ENCODE results near the gene CHST12.

Gene CHST12

DNA sequence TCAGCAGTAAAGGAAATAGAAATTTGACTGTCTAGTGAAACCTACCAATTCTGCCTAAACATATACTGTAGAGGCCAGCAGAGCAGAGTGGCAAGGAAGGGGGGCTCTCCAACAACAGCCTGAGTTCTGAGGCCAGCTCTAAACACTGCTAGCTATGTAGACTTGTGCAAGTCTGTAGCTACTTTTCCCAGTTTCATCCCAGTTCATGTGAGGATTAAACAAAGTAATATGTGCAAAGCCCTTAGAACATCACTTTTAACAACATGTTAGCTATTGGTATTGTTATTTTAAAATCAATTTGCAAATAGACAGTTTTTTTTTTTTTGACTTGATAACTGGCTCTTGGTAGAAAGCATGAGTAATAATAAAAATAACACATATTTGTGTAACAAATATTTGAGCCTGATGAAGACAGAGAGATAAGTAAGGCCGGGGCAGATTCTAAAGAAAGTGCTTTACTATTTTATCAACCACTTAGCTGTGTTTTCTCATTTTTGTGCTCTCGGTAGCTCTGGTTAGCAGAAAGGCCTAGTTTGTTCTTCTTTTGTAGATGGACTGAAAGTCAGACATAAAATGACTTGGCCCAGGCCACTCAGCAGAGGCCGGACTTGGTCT, 9.3 kb downstream of the CHST12 start:
- TF ChIP-seq REST (IDR thresholded peaks at IDR 0.05; ENCODE audit: insufficient read depth in 1 of 2, low read depth in 2 of 2, low read length in 2 of 2) (no peak), SIN3A (IDR thresholded peaks at IDR 0.05; ENCODE audit: borderline replicate concordance, insufficient read depth, low read length) (no peak)

GRCh38 chr7:2416063-2416462, 12.7 kb downstream of the CHST12 start:
- no peak for TF ChIP-seq SIN3A (IDR thresholded peaks at IDR 0.05; ENCODE audit: borderline replicate concordance, insufficient read depth, low read length)
- no peak for TF ChIP-seq POLR2AphosphoS5 (IDR thresholded peaks at IDR 0.05; ENCODE audit: low read depth, low read length)
- TF ChIP-seq REST (IDR thresholded peaks at IDR 0.05; ENCODE audit: insufficient read depth in 1 of 2, low read depth in 2 of 2, low read length in 2 of 2): no peak
- no peak for TF ChIP-seq TAF1 (IDR thresholded peaks at IDR 0.05; ENCODE audit: borderline replicate concordance, insufficient read depth, low read length)
- no peak for TF ChIP-seq FOXP2 (optimal IDR thresholded peaks at IDR 0.05; ENCODE audit: borderline replicate concordance, extremely low read depth, extremely low read length, insufficient read depth)

DNA sequence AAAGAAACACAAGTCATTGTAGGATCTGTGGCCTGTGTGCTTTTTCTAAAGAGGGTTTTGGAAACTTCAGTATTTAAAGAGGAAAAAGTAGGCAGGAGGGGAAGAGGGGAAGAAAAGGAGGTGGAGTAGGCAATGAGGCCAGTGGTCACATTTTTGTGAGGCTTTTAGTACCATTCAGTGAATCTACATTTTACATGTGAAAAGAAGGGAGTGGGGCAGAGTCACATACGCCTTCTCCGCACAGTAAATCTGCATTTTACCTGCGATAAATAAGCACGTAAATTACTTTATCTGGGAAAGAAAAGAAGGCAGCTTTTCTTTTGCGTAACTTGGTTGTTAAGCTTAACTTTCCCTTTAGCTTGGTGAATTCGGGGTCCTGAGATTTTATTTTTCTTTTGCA, 13.2 kb downstream of the CHST12 start:
- no peak for TF ChIP-seq REST (IDR thresholded peaks at IDR 0.05; ENCODE audit: insufficient read depth in 1 of 2, low read depth in 2 of 2, low read length in 2 of 2)
- no peak for TF ChIP-seq FOXP2 (optimal IDR thresholded peaks at IDR 0.05; ENCODE audit: borderline replicate concordance, extremely low read depth, extremely low read length, insufficient read depth)
- TF ChIP-seq SIN3A (IDR thresholded peaks at IDR 0.05; ENCODE audit: borderline replicate concordance, insufficient read depth, low read length): no peak
- no peak for TF ChIP-seq TAF1 (IDR thresholded peaks at IDR 0.05; ENCODE audit: borderline replicate concordance, insufficient read depth, low read length)
- no peak for TF ChIP-seq POLR2AphosphoS5 (IDR thresholded peaks at IDR 0.05; ENCODE audit: low read depth, low read length)

GRCh38 chr7:2417981-2418481, 14.6 kb downstream of the CHST12 start:
- TF ChIP-seq REST (IDR thresholded peaks at IDR 0.05; ENCODE audit: insufficient read depth in 1 of 2, low read depth in 2 of 2, low read length in 2 of 2): no peak
- TF ChIP-seq TAF1 (IDR thresholded peaks at IDR 0.05; ENCODE audit: borderline replicate concordance, insufficient read depth, low read length): no peak
- no peak for TF ChIP-seq SIN3A (IDR thresholded peaks at IDR 0.05; ENCODE audit: borderline replicate concordance, insufficient read depth, low read length)
- TF ChIP-seq POLR2AphosphoS5 (IDR thresholded peaks at IDR 0.05; ENCODE audit: low read depth, low read length): no peak
- TF ChIP-seq FOXP2 (optimal IDR thresholded peaks at IDR 0.05; ENCODE audit: borderline replicate concordance, extremely low read depth, extremely low read length, insufficient read depth): no peak

Measured in PFSK-1 (cell line).